BLaER1 treated with 17β-estradiol and CSF1 and Interleukin-3, amounts not matched to agents 10 nM and 100 nM (cell line): ENCODE measurements around the gene DGKG.
A peak's percentile ranks its signal among the peaks of the same experiment; 100 is the strongest.

Experiments
- H3K27ac ChIP-seq, 11 experiments: shearing (Covaris generic); formaldehyde crosslinking; 2 replicates each; pipeline ENCODE4 v1.8.1; 2022
- H3K27me3 ChIP-seq, 11 experiments: shearing (Covaris generic); formaldehyde crosslinking; 2 replicates each; pipeline ENCODE4 v1.8.1; 2022
- H3K36me3 ChIP-seq, 11 experiments: shearing (Covaris generic); formaldehyde crosslinking; 2 replicates each; pipeline ENCODE4 v1.8.1; 2022
- H3K4me1 ChIP-seq, 10 experiments: shearing (Covaris generic); formaldehyde crosslinking; 2 replicates each; pipeline ENCODE4 v1.8.1; 2022
- H3K4me2 ChIP-seq, 11 experiments: shearing (Covaris generic); formaldehyde crosslinking; 2 replicates each; pipeline ENCODE4 v1.8.1; 2022
- H3K4me3 ChIP-seq, 10 experiments: shearing (Covaris generic); formaldehyde crosslinking; 2 replicates each; pipeline ENCODE4 v1.8.1; 2022
- H3K9ac ChIP-seq, 11 experiments: shearing (Covaris generic); formaldehyde crosslinking; 2 replicates each; pipeline ENCODE4 v1.8.1; 2022
- H3K9me3 ChIP-seq, 11 experiments: shearing (Covaris generic); formaldehyde crosslinking; replicated peaks in 1 of 11; 2 replicates each; pipeline ENCODE4 v1.8.1; 2022
- H4K20me1 ChIP-seq, 11 experiments: shearing (Covaris generic); formaldehyde crosslinking; 2 replicates each; pipeline ENCODE4 v1.8.1; 2022
- Cebpa-rat ChIP-seq, 11 experiments: shearing (Covaris generic); IDR thresholded peaks; 2 replicates each; pipeline ENCODE4 v1.8.1; 2022

Gene DGKG

DNA sequence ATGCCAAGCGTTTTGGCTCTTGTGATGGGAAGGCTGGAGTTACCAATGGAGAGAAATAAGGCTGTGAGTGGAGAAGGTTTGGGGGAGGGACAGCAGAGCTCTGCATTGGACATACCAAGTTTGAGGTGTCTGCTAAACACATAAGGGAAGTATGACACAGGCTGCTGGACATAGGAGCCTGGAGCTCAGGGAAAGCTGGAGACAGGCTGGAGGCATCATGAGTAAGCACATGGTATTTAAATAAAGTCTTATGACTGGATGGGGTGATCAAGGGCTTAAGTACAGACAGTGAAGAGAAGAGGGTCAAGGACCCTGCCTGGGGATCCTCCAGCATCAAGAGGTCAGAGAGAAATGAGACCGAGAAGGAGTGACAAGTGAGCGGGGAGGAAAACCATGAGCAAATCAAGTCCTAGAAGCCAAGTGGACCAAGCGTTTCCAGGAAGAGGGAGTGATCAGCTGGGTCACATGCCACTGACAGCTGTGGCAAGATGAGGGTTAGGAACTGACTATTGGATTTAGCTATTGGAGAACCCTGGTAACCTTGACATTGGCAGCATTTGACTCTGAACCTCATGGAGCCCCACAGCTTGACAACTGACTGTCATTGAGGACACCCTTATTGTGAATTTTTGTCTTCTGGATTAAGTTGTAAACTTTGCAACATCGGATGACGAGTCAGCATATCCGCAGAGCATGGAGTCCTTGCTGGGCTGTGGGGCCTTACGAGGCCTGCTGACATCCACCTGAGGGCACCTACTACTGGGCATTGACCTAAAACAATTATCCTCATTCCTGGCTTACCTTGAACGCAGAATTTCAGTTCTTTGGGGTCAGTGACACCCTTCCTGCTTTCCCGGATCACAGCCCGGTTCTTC, 174.4 kb downstream of the DGKG start:
- H3K9me3 ChIP-seq: 0 out of 22 replicates have a peak, but pooled peaks cover 0 to 3% (median 0%) of the 10 kb centered on the region in 11 experiments
- H3K4me2 ChIP-seq: peak overlapping the region in 3 of 11 experiments; percentile 83 to 90 (median 89); a peak in 6 of 22 replicates
- H4K20me1 ChIP-seq: no peaks in the 10 kb centered on the region
- H3K36me3 ChIP-seq: no peaks in the 10 kb centered on the region; a peak in 1 of 22 replicates
- peaks cover 19 to 76% (median 26%) of the 10 kb centered on the region in 10 experiments for H3K4me1 ChIP-seq
- peaks cover 0 to 3% (median 0%) of the 10 kb centered on the region in 11 experiments; a peak in 4 of 22 replicates for H3K27me3 ChIP-seq
- peak overlapping the region in 3 of 11 experiments; percentile 89 to 97 (median 96); a peak in 6 of 22 replicates for H3K27ac ChIP-seq
- H3K9ac ChIP-seq: peak overlapping the region in 1 of 11 experiments; percentile 85; a peak in 1 of 22 replicates
- H3K4me3 ChIP-seq: no peak overlapping the region
- no peak for TF ChIP-seq Cebpa-rat (IDR thresholded peaks at IDR 0.05)

DNA sequence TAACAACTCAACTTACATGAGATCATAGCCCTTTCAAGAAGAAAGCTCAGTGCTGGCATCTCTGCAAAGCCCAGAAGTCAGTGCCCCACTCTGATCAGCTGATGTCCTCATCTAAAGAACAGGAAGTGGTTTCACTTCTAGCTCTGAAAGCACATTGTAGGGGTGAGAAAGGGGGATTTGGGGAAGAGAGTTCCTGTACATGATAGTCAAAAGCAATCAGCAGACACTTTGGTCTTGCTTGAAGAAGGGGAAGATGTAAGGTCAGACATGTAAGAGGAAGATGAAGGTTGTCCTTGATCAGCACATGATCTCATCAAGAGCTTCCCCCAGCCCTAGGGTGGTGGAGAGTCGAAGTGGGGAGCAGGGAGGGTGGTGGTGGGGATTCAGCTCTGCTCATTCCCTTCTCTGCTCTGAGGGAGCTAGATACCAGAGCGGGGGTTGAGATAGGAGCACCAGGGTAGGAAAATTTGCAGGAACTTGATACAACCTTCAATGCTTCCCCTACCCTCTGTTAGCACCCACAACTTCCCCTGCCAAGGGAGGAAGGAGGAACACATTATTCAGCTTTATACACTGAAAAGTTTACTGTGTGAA, 176.7 kb downstream of the DGKG start:
- Histone ChIP-seq H3K36me3 (no peaks in the 10 kb centered on the region), H3K27me3 (no peaks in the 10 kb centered on the region), H3K4me3 (peak overlapping the region in 1 of 10 experiments; percentile 1; a peak in 1 of 20 replicates), H3K4me1 (peaks cover 19 to 94% (median 26%) of the 10 kb centered on the region in 10 experiments), H4K20me1 (no peaks in the 10 kb centered on the region), H3K9me3 (0 out of 22 replicates have a peak, but pooled peaks cover 0 to 3% (median 0%) of the 10 kb centered on the region in 11 experiments), H3K4me2 (peak overlapping the region; percentile 65 to 90 (median 75)), H3K9ac (peak overlapping the region in 7 of 11 experiments; percentile 10 to 85 (median 63); a peak in 12 of 22 replicates), H3K27ac (peak overlapping the region; percentile 23 to 97 (median 73); a peak in 20 of 22 replicates)
- no peak for TF ChIP-seq Cebpa-rat (IDR thresholded peaks at IDR 0.05)

GRCh38 chr3:186184021-186184420, 178.0 kb downstream of the DGKG start:
- Histone ChIP-seq H3K27me3 (no peaks in the 10 kb centered on the region), H3K9ac (peak overlapping the region in 3 of 11 experiments; percentile 77 to 84 (median 79); a peak in 5 of 22 replicates), H3K27ac (peak overlapping the region in 3 of 11 experiments; percentile 89 to 97 (median 96); a peak in 6 of 22 replicates), H4K20me1 (no peaks in the 10 kb centered on the region), H3K4me1 (peaks cover 19 to 83% (median 26%) of the 10 kb centered on the region in 10 experiments), H3K4me2 (peak overlapping the region in 9 of 11 experiments; percentile 65 to 90 (median 79); a peak in 11 of 22 replicates), H3K9me3 (0 out of 22 replicates have a peak, but pooled peaks cover 0 to 3% (median 0%) of the 10 kb centered on the region in 11 experiments), H3K4me3 (no peak overlapping the region; a peak in 1 of 20 replicates), H3K36me3 (no peaks in the 10 kb centered on the region; a peak in 1 of 22 replicates)
- TF ChIP-seq Cebpa-rat (IDR thresholded peaks at IDR 0.05): no peak

DNA sequence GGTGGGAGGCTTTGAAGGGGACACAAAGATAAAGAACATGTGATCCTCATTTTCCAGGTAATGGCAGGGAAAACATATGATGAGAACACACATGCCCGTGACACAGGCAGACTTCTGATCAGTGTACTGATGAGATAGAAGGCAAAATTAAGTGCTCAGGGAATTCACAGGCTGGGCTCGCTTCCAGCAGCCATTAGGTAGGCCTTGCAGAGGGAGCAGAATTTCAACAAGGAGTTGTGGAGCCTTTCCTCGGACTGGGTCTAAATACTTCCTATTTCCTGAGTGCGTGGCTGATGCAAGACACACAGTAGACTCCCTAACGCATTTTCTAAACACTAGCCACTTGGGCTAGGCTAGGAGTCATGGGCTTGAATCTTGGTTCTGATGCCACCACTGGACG, 179.2 kb downstream of the DGKG start:
- H3K9me3 ChIP-seq: peaks cover 0 to 7% (median 0%) of the 10 kb centered on the region in 11 experiments; a peak in 4 of 22 replicates
- H3K27ac ChIP-seq: peak overlapping the region in 3 of 11 experiments; percentile 1 to 97 (median 96); a peak in 3 of 22 replicates
- no peaks in the 10 kb centered on the region; a peak in 1 of 22 replicates for H3K36me3 ChIP-seq
- H3K4me2 ChIP-seq: peak overlapping the region in 3 of 11 experiments; percentile 88 to 90 (median 89); a peak in 5 of 22 replicates
- no peak overlapping the region for H3K4me3 ChIP-seq
- H3K27me3 ChIP-seq: no peaks in the 10 kb centered on the region
- H3K4me1 ChIP-seq: peaks cover 19 to 72% (median 26%) of the 10 kb centered on the region in 10 experiments
- H4K20me1 ChIP-seq: no peaks in the 10 kb centered on the region
- no peak overlapping the region for H3K9ac ChIP-seq
- TF ChIP-seq Cebpa-rat (IDR thresholded peaks at IDR 0.05): no peak

DNA sequence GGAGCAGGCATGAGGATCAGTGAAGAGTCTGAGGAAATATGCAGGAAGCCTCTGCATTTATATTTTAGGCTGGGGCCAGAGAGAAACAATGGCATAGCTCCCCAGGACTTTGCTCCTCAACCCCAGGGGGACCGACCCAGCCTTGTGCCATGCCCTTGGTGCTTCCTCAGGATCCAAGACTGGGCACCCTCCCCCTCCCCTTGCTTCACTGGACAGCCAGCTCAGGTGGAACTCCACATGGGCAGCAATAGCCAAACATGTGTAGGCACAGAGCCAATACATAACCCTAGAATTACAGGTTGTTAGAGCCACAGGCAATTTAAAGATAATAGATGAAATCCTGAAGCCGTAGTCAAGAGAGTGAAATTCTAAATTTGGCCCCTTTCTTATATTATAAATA, 180.1 kb downstream of the DGKG start:
- Histone ChIP-seq H3K9me3 (peaks cover 0 to 8% (median 0%) of the 10 kb centered on the region in 11 experiments; a peak in 4 of 22 replicates), H3K9ac (no peak overlapping the region), H3K4me3 (no peak overlapping the region), H3K4me1 (peaks cover 19 to 62% (median 26%) of the 10 kb centered on the region in 10 experiments), H3K36me3 (no peaks in the 10 kb centered on the region; a peak in 1 of 22 replicates), H3K27me3 (no peaks in the 10 kb centered on the region), H4K20me1 (no peaks in the 10 kb centered on the region), H3K4me2 (peak overlapping the region in 2 of 11 experiments; percentile 88 to 89; a peak in 4 of 22 replicates), H3K27ac (peak overlapping the region in 1 of 11 experiments; percentile 22; a peak in 2 of 22 replicates)
- no peak for TF ChIP-seq Cebpa-rat (IDR thresholded peaks at IDR 0.05)

GRCh38 chr3:186180891-186181481, 181.0 kb downstream of the DGKG start:
- Histone ChIP-seq H3K4me2 (peak overlapping the region in 3 of 11 experiments; percentile 41 to 89 (median 88); a peak in 6 of 22 replicates), H3K4me1 (peaks cover 19 to 53% (median 21%) of the 10 kb centered on the region in 10 experiments), H4K20me1 (no peaks in the 10 kb centered on the region), H3K27me3 (no peaks in the 10 kb centered on the region), H3K27ac (peak overlapping the region in 1 of 11 experiments; percentile 5; a peak in 2 of 22 replicates), H3K9ac (no peak overlapping the region), H3K36me3 (no peaks in the 10 kb centered on the region; a peak in 1 of 22 replicates), H3K4me3 (no peak overlapping the region), H3K9me3 (peaks cover 0 to 8% (median 0%) of the 10 kb centered on the region in 11 experiments; a peak in 4 of 22 replicates)
- TF ChIP-seq Cebpa-rat (IDR thresholded peaks at IDR 0.05): no peak

GRCh38 chr3:186180151-186180550, 181.9 kb downstream of the DGKG start:
- Histone ChIP-seq H3K36me3 (no peaks in the 10 kb centered on the region; a peak in 2 of 22 replicates), H3K4me2 (0 out of 22 replicates have a peak overlapping the region, but pooled peaks of 2 of the 11 experiments have one; percentile 5 to 88), H3K4me3 (no peak overlapping the region), H3K27ac (no peak overlapping the region), H3K4me1 (peaks cover 11 to 47% (median 13%) of the 10 kb centered on the region in 10 experiments), H3K27me3 (no peaks in the 10 kb centered on the region), H3K9ac (no peak overlapping the region), H3K9me3 (peaks cover 0 to 8% (median 0%) of the 10 kb centered on the region in 11 experiments; a peak in 4 of 22 replicates), H4K20me1 (no peaks in the 10 kb centered on the region)
- no peak for TF ChIP-seq Cebpa-rat (IDR thresholded peaks at IDR 0.05)

DNA sequence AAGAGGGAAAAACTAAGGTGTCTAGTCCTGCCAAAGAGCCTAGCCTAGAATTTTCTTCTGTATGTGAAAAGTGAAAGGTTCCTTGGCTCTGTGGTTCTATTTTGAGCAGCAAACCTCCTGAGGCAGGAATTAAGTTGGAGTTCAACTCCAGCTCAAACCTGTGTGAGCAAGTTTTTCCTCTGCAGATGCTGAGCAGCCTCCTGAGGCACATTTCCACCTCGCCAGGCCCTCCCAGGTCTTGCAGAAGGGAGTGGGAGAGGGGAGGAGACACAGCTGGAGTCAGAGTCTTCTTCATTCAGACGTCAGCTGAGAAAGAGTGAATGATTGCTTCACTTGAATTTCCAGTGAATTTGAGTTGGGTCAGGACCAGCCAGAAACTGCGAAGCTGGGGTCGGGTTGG, 183.6 kb downstream of the DGKG start:
- Histone ChIP-seq H3K4me1 (peaks cover 0 to 39% (median 2%) of the 10 kb centered on the region in 10 experiments; a peak in 6 of 20 replicates), H3K27me3 (no peaks in the 10 kb centered on the region), H4K20me1 (no peaks in the 10 kb centered on the region), H3K9ac (no peak overlapping the region), H3K27ac (no peak overlapping the region), H3K4me3 (no peak overlapping the region), H3K36me3 (no peaks in the 10 kb centered on the region; a peak in 2 of 22 replicates), H3K4me2 (no peak overlapping the region), H3K9me3 (peaks cover 0 to 8% (median 0%) of the 10 kb centered on the region in 11 experiments; a peak in 4 of 22 replicates)
- TF ChIP-seq Cebpa-rat (IDR thresholded peaks at IDR 0.05): no peak
